Measurements from ENCODE around the gene PDE4B.

Gene PDE4B

GRCh38 chr1:66250478-66250877 lies 457.8 kb downstream of the PDE4B start:
- DNase-seq (ENCODE audit: extremely low read depth in 1 of 2, low read depth in 1 of 2) = no peak

- DNase-seq (ENCODE audit: extremely low read depth in 1 of 2, low read depth in 1 of 2) = no peak
Measured at GRCh38 chr1:66251546-66251945, 458.9 kb downstream of the PDE4B start.

DNA sequence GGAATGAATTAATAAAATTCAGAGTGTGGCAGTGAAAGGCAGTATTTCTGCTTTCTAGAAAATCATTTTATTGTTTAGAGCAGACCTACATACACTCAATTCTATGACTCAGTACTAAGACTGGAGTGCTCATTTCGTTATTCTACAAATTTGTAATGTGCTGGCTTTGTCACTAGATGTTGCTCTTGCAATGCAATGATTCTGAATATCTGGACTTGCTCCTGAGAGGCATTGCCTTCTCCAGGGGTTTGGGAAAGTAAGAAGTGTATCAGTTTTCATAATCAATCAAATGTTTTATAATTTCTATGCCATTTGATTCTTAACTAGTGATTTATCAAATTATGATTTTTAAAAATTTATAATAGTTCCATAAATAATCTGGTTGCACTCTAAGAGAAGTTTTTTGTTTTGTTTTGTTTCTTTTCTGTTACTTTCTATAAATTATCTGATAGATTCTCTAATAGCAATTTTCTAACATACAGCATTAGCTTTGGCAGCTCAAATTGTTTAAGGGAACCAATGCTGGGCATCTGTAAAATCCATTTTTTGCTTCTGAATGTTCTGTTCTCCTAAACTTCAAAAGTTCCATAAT lies 460.7 kb downstream of the PDE4B start:
- no peak for DNase-seq (ENCODE audit: extremely low read depth in 1 of 2, low read depth in 1 of 2)

DNA sequence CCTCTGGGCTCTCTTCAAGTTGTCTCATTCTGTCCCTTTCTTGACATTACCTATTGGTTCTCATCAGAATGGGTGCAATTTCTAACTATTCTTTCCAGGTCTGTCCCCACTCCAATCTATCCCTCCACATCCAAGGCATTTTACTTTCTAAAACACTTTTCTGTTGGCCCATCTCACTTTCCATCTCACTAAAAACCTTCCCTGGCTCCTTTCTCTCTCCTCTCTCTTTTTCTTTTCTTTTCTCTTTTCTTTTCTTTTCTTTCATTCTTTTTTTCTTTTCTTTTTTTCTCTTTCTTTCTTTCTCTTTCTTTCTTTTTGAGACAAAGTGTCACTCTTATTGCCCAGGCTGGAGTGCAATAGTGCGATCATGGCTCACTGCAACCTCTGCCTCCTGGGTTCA lies 462.1 kb downstream of the PDE4B start:
- DNase-seq (ENCODE audit: extremely low read depth in 1 of 2, low read depth in 1 of 2) = no peak

GRCh38 chr1:66256629-66257572 lies 464.2 kb downstream of the PDE4B start:
- DNase-seq (ENCODE audit: extremely low read depth in 1 of 2, low read depth in 1 of 2) = no peak

- no peak for DNase-seq (ENCODE audit: extremely low read depth in 1 of 2, low read depth in 1 of 2)
Measured at GRCh38 chr1:66258404-66259105, 465.9 kb downstream of the PDE4B start.

DNA sequence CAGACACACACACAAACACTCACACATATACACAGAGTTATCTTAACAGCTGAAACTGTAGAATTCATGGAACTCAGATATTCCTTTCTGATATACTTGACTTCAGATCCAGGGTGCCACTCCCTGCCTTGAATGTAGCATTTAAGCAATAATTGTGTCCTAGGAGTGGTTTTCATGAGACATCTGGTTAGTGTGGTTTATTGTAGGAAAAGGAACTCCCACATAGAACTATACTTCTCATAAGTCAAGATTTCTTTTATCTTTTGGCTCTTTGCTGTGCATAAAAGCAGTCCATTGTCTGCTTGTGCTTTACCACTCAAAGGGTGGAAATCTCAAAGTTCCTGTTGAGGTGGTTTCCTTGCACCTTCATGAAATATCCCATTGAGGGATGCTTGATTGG lies 468.7 kb downstream of the PDE4B start:
- DNase-seq (ENCODE audit: extremely low read depth in 1 of 2, low read depth in 1 of 2) = no peak

DNA sequence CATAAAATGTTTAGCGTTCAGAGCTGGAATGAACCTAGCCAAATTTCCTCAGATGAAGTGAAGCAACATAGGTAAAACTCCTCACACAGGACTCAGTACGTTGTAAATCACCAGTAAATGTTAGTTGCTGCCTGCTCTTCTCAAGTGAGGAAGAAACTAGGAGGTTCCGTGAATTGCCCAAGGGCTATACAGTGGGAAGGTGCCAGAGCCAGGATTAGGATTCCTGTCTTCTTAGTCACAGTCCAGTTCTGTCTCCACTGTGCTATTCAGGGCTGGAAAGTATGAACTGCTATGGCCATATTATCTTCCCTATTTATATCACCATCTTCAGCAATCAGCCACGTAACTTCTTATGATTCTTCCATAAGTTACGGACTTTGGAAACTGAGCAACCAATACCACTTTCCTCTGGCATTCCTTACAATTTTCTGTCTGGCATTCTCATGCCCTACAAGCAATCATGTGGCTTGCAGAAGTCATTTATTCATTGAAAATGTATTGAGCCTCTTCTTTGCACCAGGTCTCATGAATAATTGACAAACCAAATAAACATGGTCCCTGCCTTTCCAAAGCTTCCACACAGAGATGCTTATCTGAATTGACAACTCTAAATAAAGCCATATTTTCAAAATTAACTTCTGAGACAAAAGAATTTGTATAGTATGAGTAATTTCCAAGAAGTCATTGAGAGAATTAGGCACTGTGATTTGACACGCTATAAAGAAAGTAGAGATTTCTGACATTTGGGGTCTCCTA lies 469.7 kb downstream of the PDE4B start:
- DNase-seq (ENCODE audit: extremely low read depth in 1 of 2, low read depth in 1 of 2) = no peak

- DNase-seq (ENCODE audit: extremely low read depth in 1 of 2, low read depth in 1 of 2) = no peak
Measured at GRCh38 chr1:66265268-66265667, 472.6 kb downstream of the PDE4B start.

- no peak for DNase-seq (ENCODE audit: extremely low read depth in 1 of 2, low read depth in 1 of 2)
Measured at GRCh38 chr1:66265796-66266195, 473.1 kb downstream of the PDE4B start.

DNA sequence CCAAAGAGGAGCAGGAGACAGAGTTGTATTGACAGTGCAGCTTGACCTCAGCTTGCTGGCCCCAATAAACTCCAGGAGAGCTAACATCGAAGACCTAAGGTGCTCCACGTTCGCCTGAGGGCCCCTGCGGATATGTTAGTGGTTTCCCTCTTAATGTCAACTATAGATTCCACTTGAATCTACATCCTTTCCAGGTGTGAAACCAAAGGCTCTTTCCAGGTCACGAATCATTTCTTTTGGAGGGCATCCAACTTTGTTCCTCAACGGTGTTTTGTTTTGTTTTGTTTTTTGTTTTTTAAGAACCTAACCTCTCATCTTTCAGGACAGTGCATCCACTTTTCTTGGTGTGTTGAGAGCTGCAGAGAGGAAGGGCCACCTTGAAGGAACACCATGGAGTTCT lies 473.7 kb downstream of the PDE4B start:
- DNase-seq (ENCODE audit: extremely low read depth in 1 of 2, low read depth in 1 of 2) = no peak

DNA sequence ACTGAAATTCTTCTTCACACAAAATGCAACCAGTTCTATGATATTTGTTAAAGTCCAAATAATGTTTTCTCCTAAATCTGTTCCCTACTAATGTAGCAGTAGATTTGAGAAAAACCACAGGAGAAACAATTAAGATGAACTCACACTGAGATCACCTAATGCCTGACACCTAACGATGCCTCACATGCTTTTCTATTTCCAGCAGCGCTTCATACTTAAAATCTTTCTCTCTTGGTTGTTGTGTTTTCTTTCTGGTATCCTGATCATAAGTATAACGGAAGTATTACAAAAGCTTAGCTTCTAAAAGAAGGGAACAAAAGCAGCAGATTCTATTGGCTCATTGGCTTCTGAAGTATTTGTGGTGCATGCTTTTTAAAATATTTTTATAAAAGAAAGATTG lies 474.1 kb downstream of the PDE4B start:
- DNase-seq (ENCODE audit: extremely low read depth in 1 of 2, low read depth in 1 of 2) = no peak

GRCh38 chr1:66267201-66267940 lies 474.7 kb downstream of the PDE4B start:
- DNase-seq (ENCODE audit: extremely low read depth in 1 of 2, low read depth in 1 of 2) = no peak

- no peak for DNase-seq (ENCODE audit: extremely low read depth in 1 of 2, low read depth in 1 of 2)
Measured at GRCh38 chr1:66269222-66269621, 476.5 kb downstream of the PDE4B start.

DNA sequence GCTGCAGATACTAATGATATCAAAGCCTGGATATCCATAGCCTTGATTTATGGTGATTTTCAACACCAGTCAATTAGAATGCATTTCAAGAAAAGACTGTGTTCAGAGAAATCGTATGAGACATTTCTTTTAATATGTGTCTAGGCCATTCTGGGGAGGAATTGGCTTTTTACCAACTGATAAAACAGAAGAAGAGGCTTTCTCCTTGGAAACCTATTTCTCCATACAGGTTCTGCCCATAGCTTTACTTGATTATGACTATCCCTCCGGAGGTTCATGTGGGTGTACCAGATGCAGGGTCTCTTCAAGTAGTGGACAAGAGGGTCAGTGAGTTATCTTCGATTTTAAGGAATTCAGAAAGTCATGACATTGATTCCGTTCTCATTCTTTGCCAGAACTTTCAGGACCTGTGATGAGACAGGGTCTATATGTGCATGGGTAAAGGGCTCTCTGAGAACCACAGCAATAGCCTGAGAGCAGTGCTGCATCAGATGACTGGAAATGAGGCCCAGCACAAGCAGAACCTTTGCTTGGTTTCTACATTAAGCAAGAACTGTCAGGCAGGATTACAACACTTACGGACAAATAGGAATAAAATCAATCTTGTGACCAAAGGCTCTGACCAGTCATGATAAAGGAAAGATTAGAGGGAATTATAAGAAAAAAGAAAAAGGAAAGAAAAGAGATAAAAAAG lies 477.6 kb downstream of the PDE4B start:
- no peak for DNase-seq (ENCODE audit: extremely low read depth in 1 of 2, low read depth in 1 of 2)

DNA sequence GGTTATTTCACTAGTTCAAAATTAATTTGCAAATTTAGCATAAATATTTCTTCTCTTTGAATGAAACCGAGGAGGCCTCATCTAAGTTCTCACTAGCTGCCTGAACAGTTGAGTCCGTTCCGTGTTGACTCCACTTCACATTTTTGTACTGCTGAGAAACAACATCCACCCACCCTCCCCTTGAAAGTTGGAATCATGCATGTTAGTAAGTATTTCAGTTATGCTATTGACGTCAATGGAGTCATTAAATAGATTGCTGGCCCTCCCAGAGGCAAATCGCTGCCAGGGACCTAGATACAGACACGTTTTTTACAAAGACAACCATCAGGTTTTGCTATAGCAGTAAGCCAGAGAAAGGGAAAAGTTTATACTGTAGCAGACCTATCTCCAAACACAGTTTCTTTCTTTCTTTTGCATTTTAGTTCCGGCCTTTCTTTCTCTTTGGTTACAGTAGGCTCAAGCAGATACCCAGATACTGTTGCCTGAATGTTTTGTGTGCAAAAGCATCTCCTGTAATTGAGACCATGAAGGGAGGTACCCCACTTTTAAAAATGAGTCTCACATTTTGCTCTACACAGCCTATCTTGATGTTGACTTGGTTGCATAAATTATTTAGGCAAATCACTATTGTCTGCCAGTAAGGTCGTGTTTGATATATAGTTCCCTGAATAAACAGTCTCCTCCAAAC lies 478.7 kb downstream of the PDE4B start:
- DNase-seq (ENCODE audit: extremely low read depth in 1 of 2, low read depth in 1 of 2) = no peak

GRCh38 chr1:66271904-66272254 lies 479.2 kb downstream of the PDE4B start:
- DNase-seq (ENCODE audit: extremely low read depth in 1 of 2, low read depth in 1 of 2) = no peak

GRCh38 chr1:66273656-66274055 lies 481.0 kb downstream of the PDE4B start:
- DNase-seq (ENCODE audit: extremely low read depth in 1 of 2, low read depth in 1 of 2) = no peak

DNA sequence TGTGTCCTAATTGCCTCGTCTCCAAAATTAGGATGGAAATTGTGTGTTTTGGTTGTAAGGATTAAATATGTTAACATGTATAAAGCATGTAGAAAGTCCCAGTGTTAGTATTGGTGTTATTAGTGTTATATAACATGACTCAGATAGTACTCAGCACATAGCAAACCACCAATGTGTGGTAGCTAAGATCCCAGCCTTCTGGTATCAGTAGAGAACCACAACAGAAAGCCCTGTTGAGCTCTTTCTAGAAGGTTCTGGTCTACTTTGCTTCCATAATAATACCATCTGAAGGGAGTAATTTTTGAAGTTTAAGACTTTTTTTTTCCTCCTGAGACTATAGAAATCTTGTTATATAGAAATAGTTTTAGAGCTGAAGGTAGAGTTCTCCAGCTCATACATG lies 481.9 kb downstream of the PDE4B start:
- DNase-seq (ENCODE audit: extremely low read depth in 1 of 2, low read depth in 1 of 2) = no peak
